Liver (tissue), 3 donors: ENCODE measurements around the gene MASP1.

Experiments
- GABPA ChIP-seq, 2 donors: IDR thresholded peaks in 1 of 2; conservative IDR thresholded peaks in 1 of 2; 2 replicates each; pipeline ENCODE4 v1.6.1; 2016; ENCODE audit warnings: antibody characterized with exemption in 2 of 2, mild to moderate bottlenecking in 1 of 2, moderate library complexity in 1 of 2
- ZBTB33 ChIP-seq: IDR thresholded peaks from 2 replicates; pipeline ENCODE4 v1.6.1; 2016; ENCODE audit warnings: antibody characterized with exemption
- TF ChIP-seq, protein P1 (sequence below): fragments of 150-350 bp; IDR thresholded peaks from 2 replicates; pipeline ENCODE4 v1.5.1; 2017; ENCODE audit warnings: improper control_type of control experiment, low read depth, low read length; ENCODE audit not compliant: missing input control
- TF ChIP-seq, protein P2 (sequence below): IDR thresholded peaks from 2 replicates; pipeline ENCODE4 v1.6.1; 2016; ENCODE audit warnings: antibody characterized with exemption
- donor health status: healthy.
- donor health status: healthy.

DNA sequence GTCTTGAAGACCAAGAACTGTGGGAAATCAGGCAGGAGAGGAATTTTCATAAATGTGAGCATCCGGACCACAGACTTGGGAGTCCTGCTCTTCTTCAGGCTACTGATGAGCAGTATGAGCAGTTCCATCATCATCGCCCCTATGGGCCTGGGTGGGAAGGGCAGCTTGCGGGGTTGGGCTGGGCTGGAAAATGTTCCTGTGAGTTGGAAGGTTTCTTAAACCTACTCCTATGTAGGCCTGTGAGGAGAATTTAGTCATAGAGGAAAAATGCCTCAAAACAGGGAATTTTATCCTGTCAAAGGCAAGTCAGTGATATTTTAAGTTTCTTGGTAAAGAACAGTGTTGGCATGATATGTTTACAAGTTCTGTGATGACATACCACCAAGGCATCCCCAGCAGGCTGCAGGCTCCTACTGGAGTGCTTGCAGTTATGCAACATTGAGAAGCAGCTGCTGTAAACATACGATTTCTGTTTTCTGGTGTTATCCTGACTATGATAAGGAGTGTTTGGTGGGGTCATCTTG lies 10.3 kb downstream of the MASP1 start:
- TF ChIP-seq, protein P1, sequence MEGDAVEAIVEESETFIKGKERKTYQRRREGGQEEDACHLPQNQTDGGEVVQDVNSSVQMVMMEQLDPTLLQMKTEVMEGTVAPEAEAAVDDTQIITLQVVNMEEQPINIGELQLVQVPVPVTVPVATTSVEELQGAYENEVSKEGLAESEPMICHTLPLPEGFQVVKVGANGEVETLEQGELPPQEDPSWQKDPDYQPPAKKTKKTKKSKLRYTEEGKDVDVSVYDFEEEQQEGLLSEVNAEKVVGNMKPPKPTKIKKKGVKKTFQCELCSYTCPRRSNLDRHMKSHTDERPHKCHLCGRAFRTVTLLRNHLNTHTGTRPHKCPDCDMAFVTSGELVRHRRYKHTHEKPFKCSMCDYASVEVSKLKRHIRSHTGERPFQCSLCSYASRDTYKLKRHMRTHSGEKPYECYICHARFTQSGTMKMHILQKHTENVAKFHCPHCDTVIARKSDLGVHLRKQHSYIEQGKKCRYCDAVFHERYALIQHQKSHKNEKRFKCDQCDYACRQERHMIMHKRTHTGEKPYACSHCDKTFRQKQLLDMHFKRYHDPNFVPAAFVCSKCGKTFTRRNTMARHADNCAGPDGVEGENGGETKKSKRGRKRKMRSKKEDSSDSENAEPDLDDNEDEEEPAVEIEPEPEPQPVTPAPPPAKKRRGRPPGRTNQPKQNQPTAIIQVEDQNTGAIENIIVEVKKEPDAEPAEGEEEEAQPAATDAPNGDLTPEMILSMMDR, result no peak
- no peak for TF ChIP-seq ZBTB33
- TF ChIP-seq, protein P2, sequence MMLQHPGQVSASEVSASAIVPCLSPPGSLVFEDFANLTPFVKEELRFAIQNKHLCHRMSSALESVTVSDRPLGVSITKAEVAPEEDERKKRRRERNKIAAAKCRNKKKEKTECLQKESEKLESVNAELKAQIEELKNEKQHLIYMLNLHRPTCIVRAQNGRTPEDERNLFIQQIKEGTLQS, result no peak
- no peak for TF ChIP-seq GABPA (IDR thresholded peaks at IDR 0.05 in 1 of 2, conservative IDR thresholded peaks at IDR 0.05 in 1 of 2)
